ENCODE measurements around the gene KRT75.

Gene KRT75

GRCh38 chr12:52390739-52391617, 43.2 kb downstream of the KRT75 start:
- DNase-seq = no peak

GRCh38 chr12:52389313-52390207, 44.6 kb downstream of the KRT75 start:
- no peak for DNase-seq

GRCh38 chr12:52387859-52388258, 46.3 kb downstream of the KRT75 start:
- DNase-seq = no peak

GRCh38 chr12:52385226-52385702, 48.9 kb downstream of the KRT75 start, which contains the start of gene KRT84:
TSS of gene KRT84 (minus strand) at chr12:52385652. CDS start at chr12:52385585, 67 bp downstream.
- DNase-seq = no peak

- no peak for DNase-seq
Observed at GRCh38 chr12:52383331-52383730, 50.8 kb downstream of the KRT75 start.

GRCh38 chr12:52382854-52383253, 51.3 kb downstream of the KRT75 start:
- no peak for DNase-seq

- no peak for DNase-seq
Observed at GRCh38 chr12:52381206-52381605, 53.0 kb downstream of the KRT75 start.

GRCh38 chr12:52380271-52380694, 53.9 kb downstream of the KRT75 start:
- no peak for DNase-seq

- no peak for DNase-seq
Observed at GRCh38 chr12:52379536-52379935, 54.6 kb downstream of the KRT75 start.

- no peak for DNase-seq
Observed at GRCh38 chr12:52378091-52378490, 56.1 kb downstream of the KRT75 start.

GRCh38 chr12:52377266-52377665, 56.9 kb downstream of the KRT75 start:
- no peak for DNase-seq
